ENCODE results near the gene C1orf87.
"Not testable (repeated sequence)": the region's sequence is repeated elsewhere in the genome, so short reads cannot be mapped to it uniquely, and the experiment has no call there.

The C1orf87 gene

GRCh38 chr1:59971464-59971911 is 102.1 kb downstream of the C1orf87 start:
- Histone ChIP-seq H2BK120ac (ENCODE audit: low read depth, low read length) (no peak overlapping the region), H3K9ac (ENCODE audit: low read length) (peak overlapping the region; percentile 10), H3K56ac (ENCODE audit: low read length) (no peak overlapping the region), H3K4ac (ENCODE audit: low read depth, low read length) (no peak overlapping the region), H3K27me3 (ENCODE audit: insufficient read depth, low read length, poor library complexity) (no peaks in the 10 kb centered on the region), H2BK5ac (ENCODE audit: low read length) (no peak overlapping the region), H4K8ac (ENCODE audit: low read depth, low read length) (no peak overlapping the region), H3K23ac (ENCODE audit: low read length) (no peak overlapping the region), H3K4me1 (ENCODE audit: control insufficient read depth, low read depth, low read length) (no peaks in the 10 kb centered on the region), H3K36me3 (ENCODE audit: control insufficient read depth, insufficient read depth, low read length) (no peaks in the 10 kb centered on the region), H3K79me2 (ENCODE audit: control insufficient read depth, insufficient read depth, low read length) (no peaks in the 10 kb centered on the region), H2AK5ac (ENCODE audit: low read length) (no peak overlapping the region), H3K4me2 (ENCODE audit: low read length) (peak overlapping the region; percentile 36), H3K4me3 (ENCODE audit: low read length) (no peak overlapping the region), H3K18ac (ENCODE audit: low read length) (no peak overlapping the region), H3K27ac (ENCODE audit: low read depth, low read length) (no peak overlapping the region), H4K5ac (ENCODE audit: low read length) (no peak overlapping the region), H2BK15ac (replicated peaks; ENCODE audit: low read depth) (no peak overlapping the region), H3K79me1 (ENCODE audit: low read length) (no peaks in the 10 kb centered on the region)
- peak; percentile 65 for DNase-seq
- WGBS (ENCODE audit: extremely low coverage, insufficient coverage, low lambda C conversion rate) = no CpG with 5 or more reads among the region's 19 CpGs

- H3K79me2 ChIP-seq (ENCODE audit: control insufficient read depth, insufficient read depth, low read length); H3K27me3 ChIP-seq (ENCODE audit: insufficient read depth, low read length, poor library complexity); H2AK5ac ChIP-seq (ENCODE audit: low read length); H4K5ac ChIP-seq (ENCODE audit: low read length); H3K56ac ChIP-seq (ENCODE audit: low read length); H3K4me1 ChIP-seq (ENCODE audit: control insufficient read depth, low read depth, low read length); DNase-seq; H3K36me3 ChIP-seq (ENCODE audit: control insufficient read depth, insufficient read depth, low read length); H3K23ac ChIP-seq (ENCODE audit: low read length); H3K27ac ChIP-seq (ENCODE audit: low read depth, low read length); H2BK5ac ChIP-seq (ENCODE audit: low read length); H3K4me2 ChIP-seq (ENCODE audit: low read length); H3K18ac ChIP-seq (ENCODE audit: low read length); H3K79me1 ChIP-seq (ENCODE audit: low read length); H3K4ac ChIP-seq (ENCODE audit: low read depth, low read length); H3K9ac ChIP-seq (ENCODE audit: low read length); H3K4me3 ChIP-seq (ENCODE audit: low read length); H2BK15ac ChIP-seq (replicated peaks; ENCODE audit: low read depth); H4K8ac ChIP-seq (ENCODE audit: low read depth, low read length); H2BK120ac ChIP-seq (ENCODE audit: low read depth, low read length): not testable (repeated sequence)
- WGBS (ENCODE audit: extremely low coverage, insufficient coverage, low lambda C conversion rate) = no CpG with 5 or more reads among the region's 42 CpGs
Observed at GRCh38 chr1:59969542-59970175, 103.9 kb downstream of the C1orf87 start.

- not testable (repeated sequence) for H3K23ac ChIP-seq (ENCODE audit: low read length); H2BK120ac ChIP-seq (ENCODE audit: low read depth, low read length); H3K36me3 ChIP-seq (ENCODE audit: control insufficient read depth, insufficient read depth, low read length); H3K18ac ChIP-seq (ENCODE audit: low read length); H4K8ac ChIP-seq (ENCODE audit: low read depth, low read length); H3K56ac ChIP-seq (ENCODE audit: low read length); H3K4me2 ChIP-seq (ENCODE audit: low read length); H3K4me1 ChIP-seq (ENCODE audit: control insufficient read depth, low read depth, low read length); H3K79me1 ChIP-seq (ENCODE audit: low read length); H3K79me2 ChIP-seq (ENCODE audit: control insufficient read depth, insufficient read depth, low read length); H3K27ac ChIP-seq (ENCODE audit: low read depth, low read length); H4K5ac ChIP-seq (ENCODE audit: low read length); H3K9ac ChIP-seq (ENCODE audit: low read length); H2BK15ac ChIP-seq (replicated peaks; ENCODE audit: low read depth); H3K27me3 ChIP-seq (ENCODE audit: insufficient read depth, low read length, poor library complexity); H3K4me3 ChIP-seq (ENCODE audit: low read length); H2AK5ac ChIP-seq (ENCODE audit: low read length); H3K4ac ChIP-seq (ENCODE audit: low read depth, low read length); DNase-seq; H2BK5ac ChIP-seq (ENCODE audit: low read length)
- WGBS (ENCODE audit: extremely low coverage, insufficient coverage, low lambda C conversion rate) = no CpG with 5 or more reads among the region's 17 CpGs
Observed at GRCh38 chr1:59968746-59969145, 104.8 kb downstream of the C1orf87 start.

- Histone ChIP-seq H3K4me1 (ENCODE audit: control insufficient read depth, low read depth, low read length) (no peaks in the 10 kb centered on the region), H4K5ac (ENCODE audit: low read length) (no peak overlapping the region), H3K79me2 (ENCODE audit: control insufficient read depth, insufficient read depth, low read length) (no peaks in the 10 kb centered on the region), H3K4me3 (ENCODE audit: low read length) (no peak overlapping the region), H2AK5ac (ENCODE audit: low read length) (no peak overlapping the region), H3K23ac (ENCODE audit: low read length) (no peak overlapping the region), H2BK15ac (replicated peaks; ENCODE audit: low read depth) (no peak overlapping the region), H2BK120ac (ENCODE audit: low read depth, low read length) (no peak overlapping the region), H3K27me3 (ENCODE audit: insufficient read depth, low read length, poor library complexity) (no peaks in the 10 kb centered on the region), H3K4ac (ENCODE audit: low read depth, low read length) (no peak overlapping the region), H3K18ac (ENCODE audit: low read length) (no peak overlapping the region), H3K36me3 (ENCODE audit: control insufficient read depth, insufficient read depth, low read length) (no peaks in the 10 kb centered on the region), H4K8ac (ENCODE audit: low read depth, low read length) (no peak overlapping the region), H3K4me2 (ENCODE audit: low read length) (no peak overlapping the region), H3K9ac (ENCODE audit: low read length) (no peak overlapping the region), H2BK5ac (ENCODE audit: low read length) (no peak overlapping the region), H3K79me1 (ENCODE audit: low read length) (no peaks in the 10 kb centered on the region), H3K56ac (ENCODE audit: low read length) (no peak overlapping the region), H3K27ac (ENCODE audit: low read depth, low read length) (no peak overlapping the region)
- WGBS (ENCODE audit: extremely low coverage, insufficient coverage, low lambda C conversion rate) = no CpG with 5 or more reads among the region's 3 CpGs
- no peak for DNase-seq
Observed at GRCh38 chr1:59967780-59968179, 105.8 kb downstream of the C1orf87 start.

GRCh38 chr1:59967141-59967697 is 106.4 kb downstream of the C1orf87 start:
- Histone ChIP-seq H3K4me1 (ENCODE audit: control insufficient read depth, low read depth, low read length) (no peaks in the 10 kb centered on the region), H3K79me1 (ENCODE audit: low read length) (no peaks in the 10 kb centered on the region), H3K27me3 (ENCODE audit: insufficient read depth, low read length, poor library complexity) (no peaks in the 10 kb centered on the region), H3K79me2 (ENCODE audit: control insufficient read depth, insufficient read depth, low read length) (no peaks in the 10 kb centered on the region), H3K23ac (ENCODE audit: low read length) (no peak overlapping the region), H3K36me3 (ENCODE audit: control insufficient read depth, insufficient read depth, low read length) (no peaks in the 10 kb centered on the region), H3K27ac (ENCODE audit: low read depth, low read length) (peak overlapping the region; percentile 19), H3K9ac (ENCODE audit: low read length) (no peak overlapping the region), H2BK5ac (ENCODE audit: low read length) (no peak overlapping the region), H3K4ac (ENCODE audit: low read depth, low read length) (no peak overlapping the region), H2BK15ac (replicated peaks; ENCODE audit: low read depth) (no peak overlapping the region), H3K4me2 (ENCODE audit: low read length) (no peak overlapping the region), H4K5ac (ENCODE audit: low read length) (no peak overlapping the region), H4K8ac (ENCODE audit: low read depth, low read length) (no peak overlapping the region), H3K18ac (ENCODE audit: low read length) (no peak overlapping the region), H3K56ac (ENCODE audit: low read length) (no peak overlapping the region), H2BK120ac (ENCODE audit: low read depth, low read length) (no peak overlapping the region), H3K4me3 (ENCODE audit: low read length) (no peak overlapping the region), H2AK5ac (ENCODE audit: low read length) (no peak overlapping the region)
- no CpG with 5 or more reads among the region's 6 CpGs for WGBS (ENCODE audit: extremely low coverage, insufficient coverage, low lambda C conversion rate)
- peak; percentile 34 for DNase-seq

- Histone ChIP-seq H3K79me2 (ENCODE audit: control insufficient read depth, insufficient read depth, low read length) (no peaks in the 10 kb centered on the region), H3K4me1 (ENCODE audit: control insufficient read depth, low read depth, low read length) (no peaks in the 10 kb centered on the region), H3K56ac (ENCODE audit: low read length) (no peak overlapping the region), H3K79me1 (ENCODE audit: low read length) (no peaks in the 10 kb centered on the region), H2AK5ac (ENCODE audit: low read length) (no peak overlapping the region), H3K27ac (ENCODE audit: low read depth, low read length) (no peak overlapping the region), H4K5ac (ENCODE audit: low read length) (no peak overlapping the region), H3K27me3 (ENCODE audit: insufficient read depth, low read length, poor library complexity) (no peaks in the 10 kb centered on the region), H3K23ac (ENCODE audit: low read length) (no peak overlapping the region), H2BK120ac (ENCODE audit: low read depth, low read length) (no peak overlapping the region), H3K4me3 (ENCODE audit: low read length) (no peak overlapping the region), H3K18ac (ENCODE audit: low read length) (no peak overlapping the region), H4K8ac (ENCODE audit: low read depth, low read length) (no peak overlapping the region), H3K4ac (ENCODE audit: low read depth, low read length) (no peak overlapping the region), H3K4me2 (ENCODE audit: low read length) (no peak overlapping the region), H3K36me3 (ENCODE audit: control insufficient read depth, insufficient read depth, low read length) (no peaks in the 10 kb centered on the region), H3K9ac (ENCODE audit: low read length) (no peak overlapping the region), H2BK15ac (replicated peaks; ENCODE audit: low read depth) (no peak overlapping the region), H2BK5ac (ENCODE audit: low read length) (no peak overlapping the region)
- no CpG with 5 or more reads among the region's 2 CpGs for WGBS (ENCODE audit: extremely low coverage, insufficient coverage, low lambda C conversion rate)
- no peak for DNase-seq
Observed at GRCh38 chr1:59952065-59952464, 121.5 kb downstream of the C1orf87 start.
